Panc1 (cell line): ENCODE results near the gene EML1. TPM values are rescaled to one million over a fixed set of nuclear protein-coding genes. Genes with fewer than 3 reads are reported as not detected.

Experiments used
- ATAC-seq: fragments of 200-7000 bp; cut with Tn5 transposase; 2 replicates; pipeline ENCODE4 v1.9.1; 2020; ENCODE audit warnings: mild to moderate bottlenecking, moderate library complexity
- BruUV-seq: library from RNA; stranded (reverse); fragments of 400-500 nt; replicated peaks from 2 replicates; lab custom pipeline; 2021; lab: Mats Ljungman, UMichigan
- CTCF ChIA-PET: fragments of 300-600 bp; sonication (Branson Sonifier 250); formaldehyde crosslinking; loops from one replicate; lab custom pipeline; 2022; ENCODE audit warnings: antibody characterized with exemption; lab: Charles Lee
- POLR2A ChIA-PET: fragments of 300-600 bp; sonication (Branson Sonifier 250); formaldehyde crosslinking; loops from one replicate; lab custom pipeline; 2022; ENCODE audit warnings: antibody characterized with exemption; lab: Charles Lee
- DNase-seq: peaks from one replicate; pipeline ENCODE4 v3.0.0-alpha.2; 2010; ENCODE audit warnings: low read depth, low spot score
- H3K27ac ChIP-seq: 2 replicates; pipeline ENCODE4 v1.5.1; 2011; ENCODE audit warnings: mild to moderate bottlenecking, low read length, inconsistent platforms
- H3K27me3 ChIP-seq: fragments of 200-500 bp; sonication (Bioruptor generic); 2 replicates; pipeline ENCODE4 v1.6.0; 2014; ENCODE audit warnings: low read length, inconsistent platforms; ENCODE audit not compliant: control insufficient read depth, insufficient read depth
- H3K36me3 ChIP-seq: fragments of 200-500 bp; sonication (Bioruptor generic); 2 replicates; pipeline ENCODE4 v1.5.1; 2014; ENCODE audit warnings: inconsistent platforms, mild to moderate bottlenecking, low read length, moderate library complexity; ENCODE audit not compliant: control insufficient read depth, insufficient read depth
- H3K4me1 ChIP-seq: 2 replicates; pipeline ENCODE4 v1.5.1; 2011; ENCODE audit warnings: inconsistent platforms, mild to moderate bottlenecking, low read length, moderate library complexity; ENCODE audit not compliant: control insufficient read depth, insufficient read depth
- H3K4me3 ChIP-seq, 2 experiments: 2 replicates each; pipeline ENCODE4 v1.5.1; 2011 to 2012; ENCODE audit warnings: low read depth in 2 of 2, low read length in 2 of 2, mild to moderate bottlenecking in 2 of 2, inconsistent platforms in 1 of 2, moderate library complexity in 1 of 2
- H3K9me3 ChIP-seq: fragments of 200-500 bp; sonication (Bioruptor generic); 2 replicates; pipeline ENCODE4 v1.5.1; 2014; ENCODE audit warnings: low read depth, mild to moderate bottlenecking, inconsistent platforms, low read length, moderate library complexity; ENCODE audit not compliant: control insufficient read depth, insufficient read depth
- CTCF ChIP-seq: fragments of 450-650 bp; IDR thresholded peaks from 2 replicates; pipeline ENCODE4 v1.5.1; 2017; ENCODE audit warnings: mild to moderate bottlenecking
- POLR2AphosphoS5 ChIP-seq: IDR thresholded peaks from 2 replicates; pipeline ENCODE4 v1.6.1; 2012; ENCODE audit warnings: mild to moderate bottlenecking, low read depth, low read length, moderate library complexity
- REST ChIP-seq, 2 experiments: IDR thresholded peaks; 2 replicates each; pipeline ENCODE4 v1.6.1; 2011 to 2012; ENCODE audit warnings: low read depth in 2 of 2, control low read depth in 1 of 2, low read length in 1 of 2, mild to moderate bottlenecking in 1 of 2, moderate library complexity in 1 of 2; ENCODE audit not compliant: insufficient read depth in 1 of 2
- SIN3A ChIP-seq: IDR thresholded peaks from 2 replicates; pipeline ENCODE4 v1.6.1; 2012; ENCODE audit warnings: low read depth, mild to moderate bottlenecking, low read length, moderate library complexity, borderline replicate concordance; ENCODE audit not compliant: insufficient read depth
- TCF7L2 ChIP-seq: IDR thresholded peaks from 2 replicates; pipeline ENCODE4 v1.6.1; 2011; ENCODE audit warnings: mild to moderate bottlenecking, low read depth, low read length, inconsistent platforms
- in situ Hi-C: cut with HindIII; loops from 2 replicates; pipeline ENCODE4 v1.10.0; 2016; ENCODE audit warnings: low sequenced_read_pairs, low pct_unique_long_range_greater_than_20kb
- intact Hi-C: fragments of 100-400 bp; cut with micrococcal nuclease; formaldehyde crosslinking; loops from one replicate; pipeline ENCODE4 v1.10.0; 2022; ENCODE audit not compliant: unreplicated experiment
- total RNA-seq: library from RNA; stranded (reverse); gene quantifications from one replicate; pipeline ENCODE4 v1.2.1, GENCODE V29; 2021; ENCODE audit not compliant: unreplicated experiment

EML1 gene
- total RNA-seq, 1 experiment from 2014 or later = 35.3 TPM

GRCh38 chr14:99950181-99950580 is 157.0 kb downstream of the EML1 start:
- no peaks in the 10 kb centered on the region for H3K36me3 ChIP-seq
- no peak for ATAC-seq
- BruUV-seq = no TSS peak
- in situ Hi-C loops (no loop called here), intact Hi-C loops (no loop called here)
- H3K4me3 ChIP-seq = no peak overlapping the region
- no peak for TF ChIP-seq REST (IDR thresholded peaks at IDR 0.05; ENCODE audit: insufficient read depth in 1 of 2, low read depth in 2 of 2, low read length in 1 of 2)
- H3K9me3 ChIP-seq = no peaks in the 10 kb centered on the region
- H3K4me1 ChIP-seq = no peaks in the 10 kb centered on the region
- no peaks in the 10 kb centered on the region for H3K27me3 ChIP-seq
- no peak for DNase-seq
- ChIA-PET POLR2A (no interaction called here), CTCF (no interaction called here)
- no peak overlapping the region for H3K27ac ChIP-seq

- H3K4me1 ChIP-seq = no peaks in the 10 kb centered on the region
- no peaks in the 10 kb centered on the region for H3K9me3 ChIP-seq
- ChIA-PET CTCF (no interaction called here), POLR2A (no interaction called here)
- TF ChIP-seq CTCF = no peak
- TF ChIP-seq POLR2AphosphoS5 = no peak
- TF ChIP-seq REST (IDR thresholded peaks at IDR 0.05; ENCODE audit: insufficient read depth in 1 of 2, low read depth in 2 of 2, low read length in 1 of 2) = no peak
- TF ChIP-seq TCF7L2 = no peak
- no peak for TF ChIP-seq SIN3A
- BruUV-seq = no TSS peak
- H3K4me3 ChIP-seq = no peak overlapping the region
- DNase-seq (no peak), ATAC-seq (no peak)
- in situ Hi-C loops = no loop called here
- H3K36me3 ChIP-seq = no peaks in the 10 kb centered on the region
- H3K27me3 ChIP-seq = no peaks in the 10 kb centered on the region
- intact Hi-C loops = no loop called here
- no peak overlapping the region for H3K27ac ChIP-seq
Measured at GRCh38 chr14:99951085-99951484, 157.9 kb downstream of the EML1 start.
